ENCODE results near the gene HECTD2. TPM values are rescaled to one million over a fixed set of nuclear protein-coding genes. Genes with fewer than 3 reads are reported as not detected.

Gene HECTD2
- total and polyA plus RNA-seq, 9 of the 15 experiments (the other 6 are each of a cell fraction or from before 2014, with no cell fraction given): 1.3 to 5.9 (median 3.9) TPM

DNA sequence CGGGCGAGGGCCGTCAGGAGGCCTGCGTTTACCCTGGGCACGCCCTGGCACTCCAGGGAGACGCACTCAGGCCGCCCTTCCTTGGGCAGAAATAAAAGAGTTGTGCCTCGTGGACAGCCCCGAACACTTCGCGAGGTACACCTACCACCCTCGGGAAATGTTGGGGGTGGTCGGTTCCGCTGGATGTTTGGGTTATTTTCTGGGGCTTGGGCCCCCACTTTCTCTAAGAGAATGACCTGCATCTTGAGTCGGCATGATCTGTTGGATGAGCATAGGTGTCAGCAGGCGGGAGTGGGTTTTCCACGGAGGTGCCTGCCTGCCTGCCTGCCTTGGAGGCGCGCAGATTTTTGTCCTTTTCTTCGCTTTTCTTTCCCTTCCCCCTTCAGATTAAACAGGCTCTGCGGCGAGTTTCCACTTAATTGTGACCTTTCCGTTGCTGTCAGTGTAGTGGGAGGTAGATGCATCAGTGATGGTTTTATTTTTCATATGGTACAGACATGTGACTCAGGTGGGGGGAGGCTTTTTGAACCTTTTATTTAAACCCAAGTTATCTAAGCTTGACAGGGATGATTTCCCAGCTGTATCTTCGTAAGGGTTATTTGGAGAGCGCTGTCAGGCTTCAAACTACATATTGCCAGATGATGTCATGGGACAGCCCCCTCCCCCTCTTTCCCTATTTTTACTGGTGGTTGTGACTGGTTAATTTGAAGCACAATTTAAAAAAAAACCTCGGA lies 661 bp downstream of the HECTD2 start (continued):
- TF ChIP-seq ZNF318 (IDR thresholded peaks at IDR 0.05; ENCODE audit: borderline replicate concordance in 1 of 2, low read depth in 1 of 2) (0 out of 4 replicates have a peak, but pooled peaks of 1 of the 2 experiments have one; percentile 19), TEAD1 (CRISPR knock-in tag; IDR thresholded peaks at IDR 0.05) (peak in 1 of 2 experiments; percentile 40; a peak in 1 of 4 replicates), FOXJ2 (tag; IDR thresholded peaks at IDR 0.05) (no peak), ZKSCAN8 (CRISPR knock-in tag; IDR thresholded peaks at IDR 0.05) (no peak), XRCC4 (IDR thresholded peaks at IDR 0.05; ENCODE audit: extremely low read depth, insufficient read depth, insufficient read length) (no peak), ZFP30 (CRISPR knock-in tag; IDR thresholded peaks at IDR 0.05; ENCODE audit: borderline replicate concordance) (no peak), NFATC3 (IDR thresholded peaks at IDR 0.05) (no peak), ATF3 (IDR thresholded peaks at IDR 0.05) (peak; percentile 77), ATF3 (CRISPR knock-in tag; conservative IDR thresholded peaks at IDR 0.05) (no peak)

All from K562 (cell line).